OCI-LY1 (cell line): ENCODE measurements around the gene CACNA2D4.

Source experiments
- EZH2 ChIP-seq: fragments of 200-600 bp; sonication (generic), shearing (Covaris generic); IDR thresholded peaks from 2 replicates; pipeline ENCODE4 v1.8.0; 2017; ENCODE audit warnings: borderline replicate concordance, mixed run types, mild to moderate bottlenecking, antibody characterized with exemption, low read length, moderate library complexity, mixed read lengths
- TF ChIP-seq, protein P1 (sequence below): fragments of 200-600 bp; sonication (generic), shearing (Covaris generic); IDR thresholded peaks from 2 replicates; pipeline ENCODE4 v1.5.1; 2017; ENCODE audit warnings: mild to moderate bottlenecking, antibody characterized with exemption, low read length, moderate library complexity, mixed read lengths

GRCh38 chr12:1793426-1794210, 124.8 kb downstream of the CACNA2D4 start:
- TF ChIP-seq, protein P1, sequence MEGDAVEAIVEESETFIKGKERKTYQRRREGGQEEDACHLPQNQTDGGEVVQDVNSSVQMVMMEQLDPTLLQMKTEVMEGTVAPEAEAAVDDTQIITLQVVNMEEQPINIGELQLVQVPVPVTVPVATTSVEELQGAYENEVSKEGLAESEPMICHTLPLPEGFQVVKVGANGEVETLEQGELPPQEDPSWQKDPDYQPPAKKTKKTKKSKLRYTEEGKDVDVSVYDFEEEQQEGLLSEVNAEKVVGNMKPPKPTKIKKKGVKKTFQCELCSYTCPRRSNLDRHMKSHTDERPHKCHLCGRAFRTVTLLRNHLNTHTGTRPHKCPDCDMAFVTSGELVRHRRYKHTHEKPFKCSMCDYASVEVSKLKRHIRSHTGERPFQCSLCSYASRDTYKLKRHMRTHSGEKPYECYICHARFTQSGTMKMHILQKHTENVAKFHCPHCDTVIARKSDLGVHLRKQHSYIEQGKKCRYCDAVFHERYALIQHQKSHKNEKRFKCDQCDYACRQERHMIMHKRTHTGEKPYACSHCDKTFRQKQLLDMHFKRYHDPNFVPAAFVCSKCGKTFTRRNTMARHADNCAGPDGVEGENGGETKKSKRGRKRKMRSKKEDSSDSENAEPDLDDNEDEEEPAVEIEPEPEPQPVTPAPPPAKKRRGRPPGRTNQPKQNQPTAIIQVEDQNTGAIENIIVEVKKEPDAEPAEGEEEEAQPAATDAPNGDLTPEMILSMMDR, result no peak
- TF ChIP-seq EZH2, result no peak
